Measurements from ENCODE around the gene GAB2. TPM values are rescaled to one million over a fixed set of nuclear protein-coding genes. Genes with fewer than 3 reads are reported as not detected.

The GAB2 gene
- total RNA-seq, 6 experiments from 2014 or later = 3.8 to 10.2 (median 4.5) TPM

GRCh38 chr11:78209478-78209877 lies 208.1 kb downstream of the GAB2 start:
- ATAC-seq (no peak), DNase-seq (no peak)
- Histone ChIP-seq H3K36me3 (peaks cover 0 to 20% (median 6%) of the 10 kb centered on the region in 4 donors), H3K27me3 (no peaks in the 10 kb centered on the region), H3K4me3 (no peak overlapping the region), H3K27ac (no peak overlapping the region), H3K9me3 (no peaks in the 10 kb centered on the region), H3K4me1 (no peaks in the 10 kb centered on the region)
- WGBS (ENCODE audit: insufficient coverage, low coverage, low lambda C conversion rate, missing lambda C conversion rate) = 100% methylated on average over 4 of the region's 18 CpGs
- intact Hi-C loops (cut with DNase I) = no loop called here
- TF ChIP-seq POLR2A (IDR thresholded peaks at IDR 0.05) (no peak), CTCF (IDR thresholded peaks at IDR 0.05) (no peak)

- no peak for DNase-seq
- H3K27me3 ChIP-seq = no peaks in the 10 kb centered on the region
- no peak overlapping the region for H3K4me3 ChIP-seq
- H3K36me3 ChIP-seq = peaks cover 0 to 16% (median 6%) of the 10 kb centered on the region in 4 donors
- H3K9me3 ChIP-seq = no peaks in the 10 kb centered on the region
- WGBS (ENCODE audit: insufficient coverage, low coverage, low lambda C conversion rate, missing lambda C conversion rate) = 65% methylated on average over 4 of the region's 16 CpGs
- H3K27ac ChIP-seq = no peak overlapping the region
- intact Hi-C loops (cut with DNase I) = no loop called here
- TF ChIP-seq CTCF (IDR thresholded peaks at IDR 0.05) = no peak
- peak in 1 of 4 donors; percentile 11 for ATAC-seq
- H3K4me1 ChIP-seq = no peaks in the 10 kb centered on the region
These were observed 209.1 kb downstream of the GAB2 start for GRCh38 chr11:78208257-78209165.

- intact Hi-C loops (cut with DNase I) = no loop called here
- Histone ChIP-seq H3K9me3 (no peaks in the 10 kb centered on the region), H3K4me3 (no peak overlapping the region), H3K36me3 (peaks cover 0 to 15% (median 6%) of the 10 kb centered on the region in 4 donors), H3K27me3 (no peaks in the 10 kb centered on the region), H3K4me1 (no peaks in the 10 kb centered on the region), H3K27ac (no peak overlapping the region)
- DNase-seq (no peak), ATAC-seq (no peak)
- no peak for TF ChIP-seq CTCF (IDR thresholded peaks at IDR 0.05)
- no peak for TF ChIP-seq POLR2A (IDR thresholded peaks at IDR 0.05)
- 91% methylated on average over 8 of the region's 11 CpGs for WGBS (ENCODE audit: insufficient coverage, low coverage, low lambda C conversion rate, missing lambda C conversion rate)
These were observed 209.9 kb downstream of the GAB2 start for GRCh38 chr11:78207532-78208256.

- H3K4me3 ChIP-seq = no peak overlapping the region
- peaks cover 0 to 24% (median 6%) of the 10 kb centered on the region in 4 donors for H3K36me3 ChIP-seq
- H3K27me3 ChIP-seq = no peaks in the 10 kb centered on the region
- H3K9me3 ChIP-seq = no peaks in the 10 kb centered on the region
- TF ChIP-seq CTCF (IDR thresholded peaks at IDR 0.05) = no peak
- TF ChIP-seq POLR2A (IDR thresholded peaks at IDR 0.05) = no peak
- WGBS (ENCODE audit: insufficient coverage, low coverage, low lambda C conversion rate, missing lambda C conversion rate) = no CpG with 5 or more reads among the region's 7 CpGs
- intact Hi-C loops (cut with DNase I) = no loop called here
- no peak overlapping the region for H3K27ac ChIP-seq
- DNase-seq (no peak), ATAC-seq (no peak)
- H3K4me1 ChIP-seq = peaks cover 0 to 2% (median 0%) of the 10 kb centered on the region in 4 donors
These were observed 211.9 kb downstream of the GAB2 start for GRCh38 chr11:78205691-78206090.
